A549 (cell line): ENCODE results near the gene KCNA5.

Experiments
- BHLHE40 ChIP-seq: IDR thresholded peaks from 2 replicates; pipeline ENCODE4 v1.6.1; 2012; ENCODE audit warnings: low read depth, low read length, inconsistent platforms
- CTCF ChIP-seq: fragments of >200 bp; sonication (Bioruptor Twin); formaldehyde crosslinking; IDR thresholded peaks from 3 replicates; pipeline ENCODE4 v1.5.1; 2016
- EP300 ChIP-seq, 2 experiments: fragments of >200 bp; sonication (Bioruptor Twin); formaldehyde crosslinking; IDR thresholded peaks; 2 replicates in 1 of 2; 3 replicates in 1 of 2; pipeline ENCODE4 v1.6.1; 2016 to 2017
- HDAC2 ChIP-seq: fragments of 200-600 bp; sonication (generic); IDR thresholded peaks from 2 replicates; pipeline ENCODE4 v1.6.1; 2016
- HOXA7 ChIP-seq: fragments of 250-450 bp; sonication (Bioruptor Pico); IDR thresholded peaks from 2 replicates; pipeline ENCODE4 v1.5.0; 2020; ENCODE audit warnings: mild to moderate bottlenecking, moderate library complexity
- MAFK ChIP-seq: fragments of 450-650 bp; IDR thresholded peaks from 2 replicates; pipeline ENCODE4 v1.6.1; 2014; ENCODE audit not compliant: partially characterized antibody
- MYC ChIP-seq: IDR thresholded peaks from 2 replicates; pipeline ENCODE4 v1.6.1; 2012; ENCODE audit warnings: mild to moderate bottlenecking, inconsistent platforms, low read length, improper control_type of control experiment, borderline replicate concordance
- POLR2A ChIP-seq: IDR thresholded peaks from 2 replicates; pipeline ENCODE4 v1.6.1; 2012; ENCODE audit warnings: mild to moderate bottlenecking, low read length
- RAD21 ChIP-seq, 2 experiments: fragments of >200 bp in 1 of 2; sonication (Bioruptor Twin) in 1 of 2; formaldehyde crosslinking in 1 of 2; IDR thresholded peaks in 1 of 2; conservative IDR thresholded peaks in 1 of 2; 2 replicates in 1 of 2; 3 replicates in 1 of 2; pipeline ENCODE4 v1.6.1; 2012 to 2018; ENCODE audit warnings: inconsistent platforms in 1 of 2
- SMC3 ChIP-seq: fragments of >200 bp; sonication (Bioruptor Twin); formaldehyde crosslinking; IDR thresholded peaks from 3 replicates; pipeline ENCODE4 v1.6.1; 2018; ENCODE audit warnings: inconsistent platforms

- TF ChIP-seq SMC3 (no peak), HDAC2 (no peak), POLR2A (no peak), CTCF (no peak), MYC (no peak), EP300 (IDR thresholded peaks at IDR 0.05) (no peak), BHLHE40 (no peak), HOXA7 (CRISPR knock-in tag) (no peak), RAD21 (conservative IDR thresholded peaks at IDR 0.05 in 1 of 2, IDR thresholded peaks at IDR 0.05 in 1 of 2) (no peak), MAFK (no peak)
Observed at GRCh38 chr12:5034603-5035002, 9.1 kb upstream of the KCNA5 start.
